ENCODE data around the gene TTC21B. TPM values are rescaled to one million over a fixed set of nuclear protein-coding genes. Genes with fewer than 3 reads are reported as not detected.
A peak's percentile ranks its signal among the peaks of the same experiment; 100 is the strongest.

TTC21B gene
- total and polyA plus RNA-seq, 7 experiments from 2014 or later: 9.2 to 38.9 (median 29.1) TPM

DNA sequence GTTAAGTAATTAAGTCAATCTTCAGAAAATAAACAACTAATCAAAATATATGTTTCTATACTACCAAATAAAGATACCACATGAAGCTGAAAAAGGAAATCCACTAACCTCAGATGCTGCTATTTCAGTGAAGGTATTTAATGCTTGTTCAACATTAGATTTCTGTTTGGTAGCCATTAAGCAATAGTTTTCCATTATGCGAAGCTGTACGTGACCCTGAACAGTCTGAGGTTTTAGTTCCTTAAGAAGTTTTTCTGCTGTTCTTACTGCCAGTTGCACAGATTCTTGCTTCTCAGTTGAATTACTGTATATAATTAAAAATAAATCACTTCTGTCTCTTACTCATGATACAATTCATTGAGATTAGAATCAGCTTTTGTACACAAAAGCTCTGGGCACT lies 65.4 kb downstream of the TTC21B start:
- intact Hi-C loops (cut with micrococcal nuclease): no loop called here
- peaks cover 5 to 47% (median 24%) of the 10 kb centered on the region in 5 donors for H3K36me3 Mint-ChIP-seq
- H3K9me3 Mint-ChIP-seq: no peaks in the 10 kb centered on the region
- Histone ChIP-seq H3K4me3 (ENCODE audit: low read length) (no peak overlapping the region), H3K4me1 (ENCODE audit: control insufficient read depth in 2 of 2, insufficient read depth in 2 of 2, low read length in 2 of 2) (no peaks in the 10 kb centered on the region), H3K9me3 (ENCODE audit: control insufficient read depth in 2 of 3, low read length in 3 of 3) (no peaks in the 10 kb centered on the region), H3K27me3 (ENCODE audit: control insufficient read depth in 2 of 2, insufficient read depth in 2 of 2, low read length in 2 of 2) (no peaks in the 10 kb centered on the region), H3K27ac (ENCODE audit: low read depth, low read length) (no peak overlapping the region), H3K36me3 (ENCODE audit: control insufficient read depth in 2 of 3, insufficient read depth in 3 of 3, low read length in 3 of 3) (peaks cover 0 to 18% (median 5%) of the 10 kb centered on the region in 3 experiments)
- ATAC-seq (no peak), DNase-seq (no peak)
- H3K27me3 Mint-ChIP-seq: no peaks in the 10 kb centered on the region
- no peak overlapping the region for H3K27ac Mint-ChIP-seq
- H3K4me3 Mint-ChIP-seq: no peak overlapping the region
- peaks cover 0 to 7% (median 0%) of the 10 kb centered on the region in 7 donors for H3K4me1 Mint-ChIP-seq
- ChIA-PET CTCF (interaction anchor here (0.7 kb wide), 1 partner anchor 11 kb away, joined by 5 read pairs; no protein-coding TSS in a partner anchor), POLR2A (no interaction called here)

DNA sequence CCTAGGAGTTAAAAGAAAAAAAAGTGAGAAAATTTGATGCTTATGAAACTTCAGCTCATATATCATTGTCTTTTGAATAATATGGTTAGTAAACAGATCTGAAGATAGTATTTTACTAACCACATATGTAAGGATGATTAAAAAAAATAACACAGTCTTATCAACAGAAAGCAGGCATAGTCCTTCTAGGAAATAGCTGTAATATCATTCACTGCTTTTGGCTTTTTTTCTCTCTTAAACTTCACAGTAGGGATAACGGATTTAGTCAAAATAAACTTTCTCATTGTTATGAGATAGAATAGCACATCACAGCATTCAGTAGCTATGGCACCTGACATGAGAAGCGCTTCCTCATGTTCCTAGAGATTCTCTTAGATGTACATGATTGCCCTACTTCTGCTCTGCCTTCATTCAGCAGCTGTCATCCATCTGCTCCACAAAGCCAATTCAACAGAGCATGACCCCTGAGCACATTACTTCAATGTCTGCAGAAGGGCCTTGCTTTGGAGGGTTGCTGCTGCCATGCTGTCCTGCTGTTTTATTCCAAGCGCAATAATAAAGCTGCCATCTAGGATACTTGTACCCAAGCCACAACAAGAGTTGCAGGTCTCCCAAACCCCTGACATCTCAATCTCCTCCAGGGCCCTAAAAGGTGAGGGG lies 67.0 kb downstream of the TTC21B start:
- Histone ChIP-seq H3K27me3 (ENCODE audit: control insufficient read depth in 2 of 2, insufficient read depth in 2 of 2, low read length in 2 of 2) (no peaks in the 10 kb centered on the region), H3K36me3 (ENCODE audit: control insufficient read depth in 2 of 3, insufficient read depth in 3 of 3, low read length in 3 of 3) (peaks cover 0 to 23% (median 5%) of the 10 kb centered on the region in 3 experiments), H3K9me3 (ENCODE audit: control insufficient read depth in 2 of 3, low read length in 3 of 3) (no peaks in the 10 kb centered on the region), H3K27ac (ENCODE audit: low read depth, low read length) (no peak overlapping the region), H3K4me3 (ENCODE audit: low read length) (no peak overlapping the region), H3K4me1 (ENCODE audit: control insufficient read depth in 2 of 2, insufficient read depth in 2 of 2, low read length in 2 of 2) (no peaks in the 10 kb centered on the region)
- Mint-ChIP-seq H3K27ac (peak overlapping the region in 1 of 9 donors; percentile 0), H3K9me3 (no peaks in the 10 kb centered on the region), H3K4me1 (peaks cover 0 to 7% (median 0%) of the 10 kb centered on the region in 7 donors), H3K36me3 (peaks cover 5 to 47% (median 24%) of the 10 kb centered on the region in 5 donors), H3K27me3 (no peaks in the 10 kb centered on the region), H3K4me3 (no peak overlapping the region)
- intact Hi-C loops (cut with micrococcal nuclease): no loop called here
- DNase-seq (no peak), ATAC-seq (no peak)
- POLR2A ChIA-PET: no interaction called here
- CTCF ChIA-PET: no interaction called here

DNA sequence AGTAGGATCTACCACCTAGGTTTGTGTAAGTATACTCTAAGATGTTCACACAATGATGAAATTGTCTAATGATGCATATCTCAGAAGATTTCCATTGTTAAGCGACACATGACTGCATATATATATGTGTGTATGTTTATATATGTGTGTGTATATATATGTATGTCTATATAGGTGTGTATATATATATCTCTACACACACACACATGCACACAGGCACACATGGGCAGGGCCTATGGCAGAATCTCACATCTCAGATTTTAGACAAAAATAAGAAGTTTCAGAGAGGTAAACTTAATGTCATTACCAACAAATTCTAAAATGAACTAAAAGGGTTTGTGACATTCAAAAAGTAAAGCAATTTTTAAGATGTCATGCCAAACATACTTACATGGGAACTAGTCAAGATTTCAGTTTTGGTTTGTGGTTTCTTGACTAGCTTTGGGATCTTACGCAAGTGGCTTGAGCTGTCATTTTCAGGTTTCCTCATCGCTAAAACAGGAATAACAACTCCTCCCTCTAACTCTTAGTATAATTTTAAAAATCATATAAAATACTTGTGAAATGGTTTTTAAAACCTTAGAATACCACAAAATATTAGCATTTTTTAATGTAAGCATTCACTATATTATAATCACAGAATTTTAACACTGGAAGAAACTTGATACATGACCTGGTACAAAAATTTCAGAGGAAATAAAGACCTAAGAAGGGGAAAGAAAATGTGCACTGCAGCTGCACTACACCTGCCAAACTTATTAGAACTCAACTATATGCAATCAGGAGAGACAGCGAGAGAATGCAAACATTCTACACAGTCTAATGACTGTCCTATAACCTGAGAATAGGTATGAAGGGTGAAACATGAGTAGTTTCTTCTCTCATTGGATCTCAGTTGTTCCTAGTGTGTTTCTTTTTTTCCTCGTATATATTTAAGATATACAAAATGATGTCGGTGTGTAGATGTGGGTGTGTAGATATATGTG lies 75.7 kb downstream of the TTC21B start:
- H3K27me3 Mint-ChIP-seq: no peaks in the 10 kb centered on the region
- ChIA-PET POLR2A (no interaction called here), CTCF (interaction anchor here (1.2 kb wide), 1 partner anchor 10 kb away, joined by 5 read pairs; no protein-coding TSS in a partner anchor)
- H3K27ac ChIP-seq (ENCODE audit: low read depth, low read length): no peak overlapping the region
- H3K9me3 ChIP-seq (ENCODE audit: control insufficient read depth in 2 of 3, low read length in 3 of 3): no peaks in the 10 kb centered on the region
- peak in 2 of 9 donors; percentile 2 to 4 for DNase-seq
- no peak overlapping the region for H3K4me3 ChIP-seq (ENCODE audit: low read length)
- ATAC-seq: peak; percentile 63
- intact Hi-C loops (cut with micrococcal nuclease): no loop called here
- peak overlapping the region in 1 of 10 donors; percentile 48 for H3K4me3 Mint-ChIP-seq
- peak overlapping the region in 8 of 9 donors; percentile 14 to 87 (median 70) for H3K27ac Mint-ChIP-seq
- H3K4me1 Mint-ChIP-seq: peaks cover 0 to 29% (median 25%) of the 10 kb centered on the region in 7 donors
- H3K36me3 ChIP-seq (ENCODE audit: control insufficient read depth in 2 of 3, insufficient read depth in 3 of 3, low read length in 3 of 3): peaks cover 0 to 22% (median 4%) of the 10 kb centered on the region in 3 experiments
- H3K4me1 ChIP-seq (ENCODE audit: control insufficient read depth in 2 of 2, insufficient read depth in 2 of 2, low read length in 2 of 2): peaks cover 0 to 7% of the 10 kb centered on the region in 2 donors
- no peaks in the 10 kb centered on the region for H3K9me3 Mint-ChIP-seq
- H3K36me3 Mint-ChIP-seq: peaks cover 0 to 19% (median 10%) of the 10 kb centered on the region in 5 donors
- H3K27me3 ChIP-seq (ENCODE audit: control insufficient read depth in 2 of 2, insufficient read depth in 2 of 2, low read length in 2 of 2): no peaks in the 10 kb centered on the region

DNA sequence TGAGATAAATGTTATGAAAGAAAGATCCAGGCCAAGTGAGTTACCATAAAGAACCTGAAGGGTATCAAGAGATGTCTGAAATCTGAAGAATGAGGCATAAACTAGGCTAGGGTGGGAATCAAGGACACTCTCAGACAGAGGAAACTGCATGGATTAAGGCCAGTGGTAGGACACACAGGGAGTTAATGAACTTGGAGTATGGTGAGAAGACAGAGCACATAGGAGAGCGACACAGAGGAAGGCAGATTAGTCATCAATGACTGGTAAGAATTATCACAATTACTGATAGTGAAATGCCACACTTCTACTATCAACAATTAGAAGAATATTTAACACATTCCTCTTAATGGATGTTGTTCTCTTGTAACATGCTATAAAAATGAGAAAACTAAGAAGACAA lies 76.9 kb downstream of the TTC21B start:
- CTCF ChIA-PET: interaction anchor here (1.2 kb wide), 1 partner anchor 11 kb away, joined by 5 read pairs; no protein-coding TSS in a partner anchor
- H3K9me3 Mint-ChIP-seq: no peaks in the 10 kb centered on the region
- Histone ChIP-seq H3K27me3 (ENCODE audit: control insufficient read depth in 2 of 2, insufficient read depth in 2 of 2, low read length in 2 of 2) (no peaks in the 10 kb centered on the region), H3K36me3 (ENCODE audit: control insufficient read depth in 2 of 3, insufficient read depth in 3 of 3, low read length in 3 of 3) (peaks cover 0 to 18% (median 4%) of the 10 kb centered on the region in 3 experiments), H3K4me1 (ENCODE audit: control insufficient read depth in 2 of 2, insufficient read depth in 2 of 2, low read length in 2 of 2) (peaks cover 0 to 7% of the 10 kb centered on the region in 2 donors), H3K27ac (ENCODE audit: low read depth, low read length) (peak overlapping the region; percentile 28), H3K9me3 (ENCODE audit: control insufficient read depth in 2 of 3, low read length in 3 of 3) (no peaks in the 10 kb centered on the region), H3K4me3 (ENCODE audit: low read length) (no peak overlapping the region)
- no peaks in the 10 kb centered on the region for H3K27me3 Mint-ChIP-seq
- H3K4me3 Mint-ChIP-seq: no peak overlapping the region
- DNase-seq: no peak
- ATAC-seq: no peak
- peaks cover 0 to 29% (median 25%) of the 10 kb centered on the region in 7 donors for H3K4me1 Mint-ChIP-seq
- peak overlapping the region; percentile 14 to 86 (median 66) for H3K27ac Mint-ChIP-seq
- peaks cover 0 to 20% (median 10%) of the 10 kb centered on the region in 5 donors for H3K36me3 Mint-ChIP-seq
- POLR2A ChIA-PET: no interaction called here
- intact Hi-C loops (cut with micrococcal nuclease): no loop called here

DNA sequence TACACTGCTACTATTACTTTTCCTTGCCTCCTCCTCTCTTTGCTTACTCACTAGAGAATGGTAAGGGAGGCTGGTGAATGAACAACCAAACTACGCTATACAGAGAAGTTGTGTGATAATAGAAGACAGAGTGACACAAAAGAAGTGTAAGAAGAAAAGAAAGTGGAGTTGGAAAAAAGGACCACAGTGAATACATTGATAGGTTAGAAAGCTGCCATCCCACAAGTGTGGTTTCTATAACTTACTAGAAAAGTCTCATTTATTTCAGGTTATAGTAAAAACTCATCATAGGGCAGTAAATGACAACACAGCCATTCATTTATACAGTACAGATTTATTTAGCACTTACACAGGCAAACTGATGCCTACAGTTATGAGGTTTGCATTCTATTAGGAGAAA lies 77.3 kb downstream of the TTC21B start:
- intact Hi-C loops (cut with micrococcal nuclease): no loop called here
- Histone ChIP-seq H3K9me3 (ENCODE audit: control insufficient read depth in 2 of 3, low read length in 3 of 3) (no peaks in the 10 kb centered on the region), H3K36me3 (ENCODE audit: control insufficient read depth in 2 of 3, insufficient read depth in 3 of 3, low read length in 3 of 3) (peaks cover 0 to 17% (median 4%) of the 10 kb centered on the region in 3 experiments), H3K4me1 (ENCODE audit: control insufficient read depth in 2 of 2, insufficient read depth in 2 of 2, low read length in 2 of 2) (peaks cover 0 to 7% of the 10 kb centered on the region in 2 donors), H3K27me3 (ENCODE audit: control insufficient read depth in 2 of 2, insufficient read depth in 2 of 2, low read length in 2 of 2) (no peaks in the 10 kb centered on the region), H3K4me3 (ENCODE audit: low read length) (no peak overlapping the region), H3K27ac (ENCODE audit: low read depth, low read length) (peak overlapping the region; percentile 28)
- peak overlapping the region in 8 of 9 donors; percentile 14 to 86 (median 68) for H3K27ac Mint-ChIP-seq
- ATAC-seq (no peak), DNase-seq (no peak)
- no peaks in the 10 kb centered on the region for H3K9me3 Mint-ChIP-seq
- no peaks in the 10 kb centered on the region for H3K27me3 Mint-ChIP-seq
- H3K4me3 Mint-ChIP-seq: no peak overlapping the region
- peaks cover 0 to 21% (median 10%) of the 10 kb centered on the region in 5 donors for H3K36me3 Mint-ChIP-seq
- ChIA-PET CTCF (no interaction called here), POLR2A (no interaction called here)
- peaks cover 0 to 29% (median 25%) of the 10 kb centered on the region in 7 donors for H3K4me1 Mint-ChIP-seq

DNA sequence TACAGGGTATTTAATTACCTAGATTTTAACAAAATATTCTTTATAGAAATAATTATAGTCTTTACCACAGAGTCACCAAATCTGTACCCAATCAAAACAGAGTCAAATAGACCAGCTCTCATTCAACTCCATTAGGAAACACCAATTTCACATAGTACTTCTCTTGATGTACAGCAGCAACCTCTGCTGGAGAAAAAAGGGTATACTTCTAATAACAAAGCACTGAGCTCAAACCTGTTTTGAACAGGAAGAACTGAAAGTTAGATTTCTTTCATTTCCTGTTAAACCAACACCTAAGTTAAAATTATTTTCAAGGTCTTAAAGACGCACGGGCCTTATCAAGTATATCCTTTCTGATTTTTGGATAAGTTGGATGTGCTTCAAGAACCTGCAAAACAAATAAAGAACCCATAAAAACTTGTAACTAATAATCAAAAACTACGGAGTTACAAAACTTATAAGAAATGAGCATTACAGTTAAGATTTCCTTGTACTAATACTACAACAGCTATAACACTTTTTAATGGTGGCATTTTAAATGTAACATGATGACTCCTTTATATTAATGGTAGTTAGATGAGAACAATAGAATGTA lies 79.0 kb downstream of the TTC21B start:
- Histone ChIP-seq H3K27me3 (ENCODE audit: control insufficient read depth in 2 of 2, insufficient read depth in 2 of 2, low read length in 2 of 2) (no peaks in the 10 kb centered on the region), H3K27ac (ENCODE audit: low read depth, low read length) (no peak overlapping the region), H3K4me1 (ENCODE audit: control insufficient read depth in 2 of 2, insufficient read depth in 2 of 2, low read length in 2 of 2) (peaks cover 0 to 7% of the 10 kb centered on the region in 2 donors), H3K36me3 (ENCODE audit: control insufficient read depth in 2 of 3, insufficient read depth in 3 of 3, low read length in 3 of 3) (peaks cover 0 to 4% (median 3%) of the 10 kb centered on the region in 3 experiments), H3K9me3 (ENCODE audit: control insufficient read depth in 2 of 3, low read length in 3 of 3) (no peaks in the 10 kb centered on the region), H3K4me3 (ENCODE audit: low read length) (no peak overlapping the region)
- Mint-ChIP-seq H3K27me3 (no peaks in the 10 kb centered on the region), H3K36me3 (peaks cover 0 to 22% (median 4%) of the 10 kb centered on the region in 5 donors), H3K4me1 (peaks cover 0 to 29% (median 27%) of the 10 kb centered on the region in 7 donors), H3K4me3 (peak overlapping the region in 6 of 10 donors; percentile 26 to 51 (median 36)), H3K9me3 (no peaks in the 10 kb centered on the region), H3K27ac (peak overlapping the region in 8 of 9 donors; percentile 41 to 88 (median 77))
- intact Hi-C loops (cut with micrococcal nuclease): loop anchor here (1.0 to 5.0 kb wide), 12 partner anchors 78 to 882 kb away; partner anchors contain the start of genes TTC21B (in 2 of the 2), GALNT3 (in 1 of the 2) and SCN2A (in 1 of the 2)
- DNase-seq: peak in 7 of 9 donors; percentile 29 to 70 (median 58)
- peak; percentile 91 for ATAC-seq
- POLR2A ChIA-PET: no interaction called here
- CTCF ChIA-PET: interaction anchor here (0.6 to 2.0 kb wide), 13 partner anchors 9 to 882 kb away, joined by 3 to 17 read pairs (median 3); partner anchors contain the start of gene TTC21B
